GM10248 (cell line): ENCODE data around the gene KIF23.
A peak's percentile ranks its signal among the peaks of the same experiment; 100 is the strongest.

Experiments
- CTCF ChIA-PET: fragments of 300-600 bp; sonication (Branson Sonifier 250); formaldehyde crosslinking; extraction: SDS; loops from one replicate; lab custom pipeline; 2021; ENCODE audit warnings: antibody characterized with exemption; lab: Yijun Ruan, JAX
- POLR2A ChIA-PET: fragments of 350-650 bp; sonication (Branson Sonifier 250); formaldehyde crosslinking; extraction: SDS; loops from one replicate; lab custom pipeline; 2020; ENCODE audit warnings: antibody characterized with exemption; lab: Yijun Ruan, JAX
- DNase-seq: peaks from one replicate; pipeline ENCODE4 v3.0.0; 2012; ENCODE audit errors: extremely low spot score
- TF ChIP-seq, protein P1 (sequence below): IDR thresholded peaks from 2 replicates; pipeline ENCODE4 v1.5.1; 2012; ENCODE audit warnings: mild to moderate bottlenecking, low read depth; ENCODE audit errors: extremely low read depth, missing control alignments, control extremely low read depth

KIF23 gene

DNA sequence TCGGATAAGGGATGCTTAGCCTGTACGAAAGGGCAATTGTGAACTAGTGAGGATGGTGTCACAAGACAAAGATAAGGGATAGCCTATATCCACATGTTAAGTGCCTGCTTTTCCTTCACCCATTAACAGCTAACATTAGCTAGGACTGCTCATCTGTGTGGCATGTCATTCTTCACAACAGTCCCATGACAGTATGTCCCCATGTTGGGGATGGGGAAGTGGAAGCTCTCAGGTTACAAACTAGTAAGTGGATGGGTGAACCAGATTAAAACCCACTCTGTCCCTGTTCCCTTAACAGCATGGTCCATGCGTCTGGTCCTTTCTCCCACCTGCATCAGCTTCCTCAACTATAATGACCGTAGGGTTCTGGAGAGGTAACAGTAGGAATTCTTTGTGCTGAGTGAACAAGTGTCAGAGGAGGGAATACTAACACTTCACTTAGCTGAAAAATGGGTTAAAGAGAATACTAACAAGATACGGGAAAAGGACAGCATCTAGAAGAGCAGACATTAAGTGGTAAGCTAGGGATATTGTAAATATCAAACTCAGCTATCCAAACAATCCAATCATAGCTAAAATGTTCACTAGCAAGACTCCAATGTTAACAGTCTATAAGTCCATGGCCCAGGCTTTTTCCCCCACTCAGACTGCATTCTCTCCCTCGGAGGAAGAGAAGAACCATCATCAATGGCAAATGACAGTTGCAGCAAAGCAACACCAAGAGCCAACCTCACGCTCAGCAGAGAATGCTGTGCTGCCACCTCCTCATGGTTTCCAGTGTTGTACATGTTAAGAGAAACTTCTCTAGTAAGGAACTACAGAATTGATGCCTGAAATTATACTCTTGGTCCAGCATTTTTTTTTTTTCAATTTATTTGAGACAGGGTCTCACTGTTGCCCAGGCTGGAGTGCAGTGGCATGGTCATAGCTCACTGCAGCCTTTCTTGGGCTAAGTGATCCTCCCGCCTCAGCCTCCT, 43.4 kb downstream of the KIF23 start:
- TF ChIP-seq, protein P1, sequence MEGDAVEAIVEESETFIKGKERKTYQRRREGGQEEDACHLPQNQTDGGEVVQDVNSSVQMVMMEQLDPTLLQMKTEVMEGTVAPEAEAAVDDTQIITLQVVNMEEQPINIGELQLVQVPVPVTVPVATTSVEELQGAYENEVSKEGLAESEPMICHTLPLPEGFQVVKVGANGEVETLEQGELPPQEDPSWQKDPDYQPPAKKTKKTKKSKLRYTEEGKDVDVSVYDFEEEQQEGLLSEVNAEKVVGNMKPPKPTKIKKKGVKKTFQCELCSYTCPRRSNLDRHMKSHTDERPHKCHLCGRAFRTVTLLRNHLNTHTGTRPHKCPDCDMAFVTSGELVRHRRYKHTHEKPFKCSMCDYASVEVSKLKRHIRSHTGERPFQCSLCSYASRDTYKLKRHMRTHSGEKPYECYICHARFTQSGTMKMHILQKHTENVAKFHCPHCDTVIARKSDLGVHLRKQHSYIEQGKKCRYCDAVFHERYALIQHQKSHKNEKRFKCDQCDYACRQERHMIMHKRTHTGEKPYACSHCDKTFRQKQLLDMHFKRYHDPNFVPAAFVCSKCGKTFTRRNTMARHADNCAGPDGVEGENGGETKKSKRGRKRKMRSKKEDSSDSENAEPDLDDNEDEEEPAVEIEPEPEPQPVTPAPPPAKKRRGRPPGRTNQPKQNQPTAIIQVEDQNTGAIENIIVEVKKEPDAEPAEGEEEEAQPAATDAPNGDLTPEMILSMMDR = no peak
- POLR2A ChIA-PET = interaction anchor here (0.9 kb wide), 1 partner anchor 9 kb away, joined by 4 read pairs; no protein-coding TSS in a partner anchor
- DNase-seq = no peak
- CTCF ChIA-PET = interaction anchor here (1.1 kb wide), 1 partner anchor 9 kb away, joined by 4 read pairs; no protein-coding TSS in a partner anchor

DNA sequence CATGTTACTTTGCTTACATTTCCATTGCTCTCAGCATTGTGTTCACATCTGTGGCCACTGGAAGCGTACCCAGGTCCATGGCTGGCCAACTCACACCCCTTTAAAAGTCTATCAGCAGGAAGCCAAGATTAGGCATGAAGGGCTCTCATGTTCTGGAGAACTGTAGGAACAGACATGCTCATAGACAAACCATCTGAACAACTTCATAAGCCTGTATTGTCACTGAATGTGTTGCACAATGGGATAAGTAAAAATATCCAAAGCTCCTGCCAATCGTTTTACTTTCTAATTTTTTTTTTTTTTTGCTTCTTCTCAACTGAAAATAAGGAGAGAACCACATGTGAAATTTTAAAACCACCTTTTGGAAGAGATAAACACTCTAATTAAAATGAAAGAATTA, 44.9 kb downstream of the KIF23 start:
- POLR2A ChIA-PET = interaction anchor here (0.6 kb wide), 1 partner anchor 27 kb away, joined by 3 read pairs; no protein-coding TSS in a partner anchor
- TF ChIP-seq, protein P1 = no peak
- CTCF ChIA-PET = no interaction called here
- no peak for DNase-seq

DNA sequence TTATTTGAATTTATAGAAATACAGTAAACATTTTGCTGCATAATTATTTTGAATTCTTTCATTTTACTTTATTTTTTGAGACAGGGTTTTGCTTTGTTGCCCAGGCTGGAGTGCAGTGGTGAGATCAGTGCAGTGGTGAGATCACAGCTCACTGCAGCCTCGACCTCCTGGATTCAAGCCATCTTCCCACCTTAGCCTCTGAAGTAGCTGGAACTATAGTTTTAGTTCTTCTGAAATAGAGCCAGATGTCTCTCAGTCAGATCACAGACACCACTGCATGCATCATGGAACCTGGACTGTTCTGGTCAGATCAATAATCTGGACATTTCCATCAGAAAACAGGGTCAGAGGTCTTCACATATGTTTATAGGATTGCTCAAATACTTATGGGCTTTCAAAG, 46.3 kb downstream of the KIF23 start:
- POLR2A ChIA-PET = no interaction called here

DNA sequence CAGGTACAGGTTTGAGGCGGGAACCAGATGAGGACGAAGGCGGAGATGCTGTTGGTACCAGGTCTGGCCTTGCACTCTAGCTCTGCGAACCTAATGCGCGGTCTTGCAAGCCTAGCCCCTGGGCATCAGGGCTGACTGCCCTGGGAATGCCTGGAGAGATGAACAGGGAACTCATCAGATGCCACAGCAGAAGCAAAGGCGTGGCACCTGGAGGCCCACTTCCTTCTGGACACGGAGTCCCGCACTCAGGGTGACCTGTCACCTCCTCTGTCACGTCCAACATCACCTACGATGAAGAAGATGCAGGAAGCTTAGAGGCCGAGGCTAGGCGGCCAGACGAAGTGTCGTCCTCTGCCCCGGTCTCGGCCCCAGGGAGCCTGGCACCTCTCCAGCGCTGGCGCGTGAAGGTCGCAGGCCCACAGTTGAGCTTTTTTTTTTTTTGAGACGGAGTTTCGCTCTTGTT, 47.9 kb downstream of the KIF23 start:
- POLR2A ChIA-PET = interaction anchor here (0.7 to 3.5 kb wide), 2 partner anchors 9 to 19 kb away, joined by 6 to 49 read pairs; partner anchors contain the start of gene RPLP1
- TF ChIP-seq, protein P1 = no peak
- no peak for DNase-seq
- CTCF ChIA-PET = interaction anchor here (0.8 to 3.3 kb wide), 21 partner anchors 9 to 1073 kb away, joined by 3 to 47 read pairs (median 4); partner anchors contain the start of genes GLCE, KIF23 and RPLP1

More for the DNA sequence above, 46.3 kb downstream of the KIF23 start:
- CTCF ChIA-PET = interaction anchor here (2.7 to 3.3 kb wide), 2 partner anchors 15 to 29 kb away, joined by 16 to 20 read pairs; no protein-coding TSS in a partner anchor
- DNase-seq = no peak
- TF ChIP-seq, protein P1 = no peak

DNA sequence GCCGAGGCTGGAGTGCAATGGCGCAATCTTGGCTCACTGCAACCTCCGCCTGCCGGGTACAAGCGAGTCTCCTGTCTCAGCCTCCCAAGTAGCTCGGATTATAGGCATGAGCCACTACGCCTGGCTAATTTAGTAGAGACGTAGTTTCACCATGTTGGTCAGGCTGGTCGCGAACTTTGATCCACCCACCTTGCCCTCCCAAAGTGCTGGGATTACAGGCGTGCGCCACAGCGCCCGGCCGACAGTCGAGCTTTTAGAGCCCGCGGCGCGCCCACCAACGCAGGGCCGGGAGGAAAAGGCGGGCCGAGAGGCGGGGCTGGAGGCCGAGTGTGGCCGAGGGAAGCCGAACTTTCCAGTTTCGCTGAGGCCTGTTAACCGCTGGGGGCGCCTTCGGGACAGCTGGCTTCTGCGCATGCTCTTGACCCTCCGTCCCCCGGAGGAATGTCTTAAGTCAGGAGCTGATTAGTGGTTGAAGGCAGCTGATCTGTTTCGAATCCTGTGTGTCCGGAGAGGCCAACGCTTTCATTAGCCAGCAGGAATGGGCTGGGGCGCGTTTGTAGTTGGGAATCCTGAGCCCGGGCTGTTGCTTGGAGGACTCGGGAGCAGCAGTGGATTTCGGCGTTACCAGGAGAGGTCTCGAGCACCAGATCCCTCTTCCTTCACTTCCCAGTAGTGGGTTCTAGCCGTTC, 48.5 kb downstream of the KIF23 start:
- POLR2A ChIA-PET = interaction anchor here (0.7 to 3.5 kb wide), 2 partner anchors 9 to 20 kb away, joined by 6 to 49 read pairs; partner anchors contain the start of gene RPLP1
- CTCF ChIA-PET = interaction anchor here (0.6 to 3.3 kb wide), 25 partner anchors 10 to 1072 kb away, joined by 3 to 47 read pairs (median 4); partner anchors contain the start of genes GLCE, KIF23 and RPLP1
- TF ChIP-seq, protein P1 = peak; percentile 79
- DNase-seq = peak; percentile 96
